ENCODE results near the gene ASPHD2. TPM values are rescaled to one million over a fixed set of nuclear protein-coding genes. Genes with fewer than 3 reads are reported as not detected.
A peak's percentile ranks its signal among the peaks of the same experiment; 100 is the strongest.

ASPHD2 gene
- total and polyA plus RNA-seq, 2 of the 13 experiments (the other 11 are each of a cell fraction or from before 2014, with no cell fraction given): 0.04 TPM

GRCh38 chr22:26483439-26484359, 54.6 kb downstream of the ASPHD2 start, which contains the start of the genes HPS4 and SRRD (continued):
- peak; percentile 97 for TF ChIP-seq KMT2B (CRISPR knock-in tag; IDR thresholded peaks at IDR 0.05)
- peak; percentile 94 for TF ChIP-seq ZNF547 (CRISPR knock-in tag; IDR thresholded peaks at IDR 0.05)
- no peak for TF ChIP-seq NFIB (CRISPR knock-in tag; IDR thresholded peaks at IDR 0.05; ENCODE audit: borderline replicate concordance)
- no peak for TF ChIP-seq GRHL1 (CRISPR knock-in tag; conservative IDR thresholded peaks at IDR 0.05)
- no peak for TF ChIP-seq MTA3 (CRISPR knock-in tag; IDR thresholded peaks at IDR 0.05)
- TF ChIP-seq PTBP1 (IDR thresholded peaks at IDR 0.05; ENCODE audit: low read depth, low read length, poor library complexity, severe bottlenecking): no peak
- TF ChIP-seq KLF11 (CRISPR knock-in tag; IDR thresholded peaks at IDR 0.05): no peak; the same call in 1 of the 2 replicates
- TF ChIP-seq KAT8 (CRISPR knock-in tag; IDR thresholded peaks at IDR 0.05): peak; percentile 96
- TF ChIP-seq FOXK1 (CRISPR knock-in tag; IDR thresholded peaks at IDR 0.05; ENCODE audit: borderline replicate concordance, low read depth): peak; percentile 87; the same call in 1 of the 2 replicates
- TF ChIP-seq ZFP82 (CRISPR knock-in tag; IDR thresholded peaks at IDR 0.05; ENCODE audit: borderline replicate concordance): peak; percentile 72
- no peak for TF ChIP-seq ATRX (CRISPR knock-in tag; IDR thresholded peaks at IDR 0.05; ENCODE audit: borderline replicate concordance)
- TF ChIP-seq MLXIP (CRISPR knock-in tag; IDR thresholded peaks at IDR 0.05; ENCODE audit: borderline replicate concordance): peak; percentile 31; the same call in 1 of the 2 replicates
- no peak for TF ChIP-seq ZBTB3 (CRISPR knock-in tag; IDR thresholded peaks at IDR 0.05; ENCODE audit: borderline replicate concordance, low read depth)
- peak; percentile 81 for TF ChIP-seq ZNF121 (CRISPR knock-in tag; IDR thresholded peaks at IDR 0.05)
- TF ChIP-seq ZHX2 (IDR thresholded peaks at IDR 0.05; ENCODE audit: low read depth): peak; percentile 97
- TF ChIP-seq ZHX2 (CRISPR knock-in tag; IDR thresholded peaks at IDR 0.05; ENCODE audit: borderline replicate concordance): no peak
- TF ChIP-seq ZNF230 (CRISPR knock-in tag; IDR thresholded peaks at IDR 0.05): no peak
- peak; percentile 54; the same call in 1 of the 2 replicates for TF ChIP-seq MEF2D (CRISPR knock-in tag; IDR thresholded peaks at IDR 0.05)
- peak; percentile 78; the same call in 1 of the 2 replicates for TF ChIP-seq TBP (CRISPR knock-in tag; IDR thresholded peaks at IDR 0.05)

All from HepG2 (cell line).